Astrocyte (in vitro differentiated cells and primary cell): Measurements from ENCODE around the gene PHF24.

Experiments used
- CTCF ChIP-seq: IDR thresholded peaks from 2 replicates; pipeline ENCODE4 v1.5.1; 2011; ENCODE audit warnings: low read depth, mild to moderate bottlenecking, inconsistent platforms, low read length, moderate library complexity; ENCODE audit not compliant: insufficient read depth
- EZH2 ChIP-seq: IDR thresholded peaks from 2 replicates; pipeline ENCODE4 v1.6.1; 2012; ENCODE audit warnings: mild to moderate bottlenecking, low read length, inconsistent platforms; ENCODE audit not compliant: insufficient read depth

GRCh38 chr9:34954225-34954624, 3.9 kb upstream of the PHF24 start:
- TF ChIP-seq CTCF (no peak), EZH2 (no peak)
